IPS-18a (cell line): Measurements from ENCODE around the gene BCAS3.
"Not testable (repeated sequence)": the region's sequence is repeated elsewhere in the genome, so short reads cannot be mapped to it uniquely, and the experiment has no call there.

Experiments used
- H3K27ac ChIP-seq: one replicate; pipeline ENCODE4 v1.5.1; 2013; ENCODE audit warnings: low read length
- H3K27me3 ChIP-seq: one replicate; pipeline ENCODE4 v1.6.1; 2013; ENCODE audit warnings: mild to moderate bottlenecking, low read length; ENCODE audit not compliant: control insufficient read depth, insufficient read depth
- H3K36me3 ChIP-seq: one replicate; pipeline ENCODE4 v1.6.1; 2013; ENCODE audit warnings: low read depth, low read length; ENCODE audit not compliant: control insufficient read depth
- H3K4me1 ChIP-seq: one replicate; pipeline ENCODE4 v1.6.1; 2013; ENCODE audit warnings: low read depth, low read length; ENCODE audit not compliant: control insufficient read depth
- H3K4me3 ChIP-seq: one replicate; pipeline ENCODE4 v1.5.1; 2013; ENCODE audit warnings: low read length
- H3K9ac ChIP-seq: one replicate; pipeline ENCODE4 v1.6.1; 2013; ENCODE audit warnings: mild to moderate bottlenecking, low read length, moderate library complexity
- H3K9me3 ChIP-seq: one replicate; pipeline ENCODE4 v1.6.1; 2013; ENCODE audit warnings: low read depth, low read length; ENCODE audit not compliant: control insufficient read depth

BCAS3 gene

GRCh38 chr17:61010661-61011170, 333.1 kb downstream of the BCAS3 start:
- H3K9me3 ChIP-seq, result no peaks in the 10 kb centered on the region
- H3K4me1 ChIP-seq, result peaks cover 7% of the 10 kb centered on the region
- no peak overlapping the region for H3K4me3 ChIP-seq
- no peaks in the 10 kb centered on the region for H3K36me3 ChIP-seq
- H3K27me3 ChIP-seq, result no peaks in the 10 kb centered on the region
- H3K27ac ChIP-seq, result no peak overlapping the region
- no peak overlapping the region for H3K9ac ChIP-seq

GRCh38 chr17:61011251-61011650, 333.6 kb downstream of the BCAS3 start:
- no peak overlapping the region for H3K9ac ChIP-seq
- no peaks in the 10 kb centered on the region for H3K36me3 ChIP-seq
- H3K27ac ChIP-seq, result no peak overlapping the region
- peaks cover 7% of the 10 kb centered on the region for H3K4me1 ChIP-seq
- H3K27me3 ChIP-seq, result no peaks in the 10 kb centered on the region
- H3K9me3 ChIP-seq, result no peaks in the 10 kb centered on the region
- no peak overlapping the region for H3K4me3 ChIP-seq

- H3K9me3 ChIP-seq, result no peaks in the 10 kb centered on the region
- H3K27me3 ChIP-seq, result no peaks in the 10 kb centered on the region
- no peak overlapping the region for H3K4me3 ChIP-seq
- H3K9ac ChIP-seq, result no peak overlapping the region
- no peak overlapping the region for H3K27ac ChIP-seq
- no peaks in the 10 kb centered on the region for H3K36me3 ChIP-seq
- no peaks in the 10 kb centered on the region for H3K4me1 ChIP-seq
Measured at GRCh38 chr17:61015966-61016365, 338.3 kb downstream of the BCAS3 start.

GRCh38 chr17:61017317-61018006, 339.8 kb downstream of the BCAS3 start:
- no peaks in the 10 kb centered on the region for H3K9me3 ChIP-seq
- H3K9ac ChIP-seq, result no peak overlapping the region
- no peak overlapping the region for H3K4me3 ChIP-seq
- no peaks in the 10 kb centered on the region for H3K27me3 ChIP-seq
- H3K36me3 ChIP-seq, result no peaks in the 10 kb centered on the region
- no peak overlapping the region for H3K27ac ChIP-seq
- no peaks in the 10 kb centered on the region for H3K4me1 ChIP-seq

GRCh38 chr17:61018938-61019337, 341.3 kb downstream of the BCAS3 start:
- no peaks in the 10 kb centered on the region for H3K4me1 ChIP-seq
- no peaks in the 10 kb centered on the region for H3K9me3 ChIP-seq
- H3K4me3 ChIP-seq, result no peak overlapping the region
- H3K27me3 ChIP-seq, result no peaks in the 10 kb centered on the region
- H3K9ac ChIP-seq, result no peak overlapping the region
- no peaks in the 10 kb centered on the region for H3K36me3 ChIP-seq
- H3K27ac ChIP-seq, result no peak overlapping the region

- Histone ChIP-seq H3K4me3 (no peak overlapping the region), H3K27ac (no peak overlapping the region), H3K9ac (no peak overlapping the region), H3K4me1 (no peaks in the 10 kb centered on the region), H3K36me3 (no peaks in the 10 kb centered on the region), H3K9me3 (no peaks in the 10 kb centered on the region), H3K27me3 (no peaks in the 10 kb centered on the region)
Measured at GRCh38 chr17:61023996-61024395, 346.3 kb downstream of the BCAS3 start.

GRCh38 chr17:61026818-61027217, 349.2 kb downstream of the BCAS3 start:
- no peaks in the 10 kb centered on the region for H3K4me1 ChIP-seq
- H3K4me3 ChIP-seq, result no peak overlapping the region
- H3K9ac ChIP-seq, result no peak overlapping the region
- no peak overlapping the region for H3K27ac ChIP-seq
- H3K36me3 ChIP-seq, result no peaks in the 10 kb centered on the region
- no peaks in the 10 kb centered on the region for H3K9me3 ChIP-seq
- no peaks in the 10 kb centered on the region for H3K27me3 ChIP-seq

GRCh38 chr17:61029181-61029580, 351.5 kb downstream of the BCAS3 start:
- H3K27me3 ChIP-seq, result no peaks in the 10 kb centered on the region
- H3K9me3 ChIP-seq, result no peaks in the 10 kb centered on the region
- H3K36me3 ChIP-seq, result no peaks in the 10 kb centered on the region
- no peak overlapping the region for H3K9ac ChIP-seq
- no peak overlapping the region for H3K27ac ChIP-seq
- H3K4me3 ChIP-seq, result no peak overlapping the region
- no peaks in the 10 kb centered on the region for H3K4me1 ChIP-seq

GRCh38 chr17:61040666-61041065, 363.0 kb downstream of the BCAS3 start:
- Histone ChIP-seq H3K4me1 (no peaks in the 10 kb centered on the region), H3K9me3 (no peaks in the 10 kb centered on the region), H3K36me3 (no peaks in the 10 kb centered on the region), H3K9ac (no peak overlapping the region), H3K27me3 (no peaks in the 10 kb centered on the region), H3K27ac (no peak overlapping the region), H3K4me3 (no peak overlapping the region)

GRCh38 chr17:61042348-61042747, 364.7 kb downstream of the BCAS3 start:
- H3K27me3 ChIP-seq, H3K27ac ChIP-seq, H3K4me3 ChIP-seq, H3K9me3 ChIP-seq, H3K4me1 ChIP-seq, H3K36me3 ChIP-seq, H3K9ac ChIP-seq: not testable (repeated sequence)

- Histone ChIP-seq H3K4me3 (no peak overlapping the region), H3K36me3 (no peaks in the 10 kb centered on the region), H3K27me3 (no peaks in the 10 kb centered on the region), H3K27ac (no peak overlapping the region), H3K9me3 (no peaks in the 10 kb centered on the region), H3K9ac (no peak overlapping the region), H3K4me1 (no peaks in the 10 kb centered on the region)
Measured at GRCh38 chr17:61047515-61047914, 369.9 kb downstream of the BCAS3 start.

- H3K36me3 ChIP-seq, result no peaks in the 10 kb centered on the region
- no peaks in the 10 kb centered on the region for H3K27me3 ChIP-seq
- no peak overlapping the region for H3K4me3 ChIP-seq
Measured at GRCh38 chr17:61048376-61049106, 370.9 kb downstream of the BCAS3 start.

More at GRCh38 chr17:61048376-61049106, 370.9 kb downstream of the BCAS3 start:
- H3K9me3 ChIP-seq, result no peaks in the 10 kb centered on the region
- no peaks in the 10 kb centered on the region for H3K4me1 ChIP-seq
- no peak overlapping the region for H3K27ac ChIP-seq
- no peak overlapping the region for H3K9ac ChIP-seq
